HS-5 (cell line): Measurements from ENCODE around the gene ZNF326.
"Not testable (repeated sequence)": the region's sequence is repeated elsewhere in the genome, so short reads cannot be mapped to it uniquely, and the experiment has no call there.

Experiments
- DNase-seq: peaks from one replicate; pipeline ENCODE4 v3.0.0-alpha.2; 2012; ENCODE audit warnings: low read depth

The ZNF326 gene

GRCh38 chr1:89996450-89997110 lies 1.7 kb downstream of the ZNF326 start:
- no peak for DNase-seq

- DNase-seq: not testable (repeated sequence)
Measured at GRCh38 chr1:89997152-89997551, 2.2 kb downstream of the ZNF326 start.

- no peak for DNase-seq
Measured at GRCh38 chr1:89998306-89998705, 3.4 kb downstream of the ZNF326 start.

GRCh38 chr1:89999208-89999607 lies 4.3 kb downstream of the ZNF326 start:
- no peak for DNase-seq

GRCh38 chr1:89999628-90000027 lies 4.7 kb downstream of the ZNF326 start:
- no peak for DNase-seq

GRCh38 chr1:90000934-90001676 lies 6.2 kb downstream of the ZNF326 start:
- DNase-seq: no peak

GRCh38 chr1:90007979-90008404 lies 13.1 kb downstream of the ZNF326 start:
- DNase-seq: no peak

- no peak for DNase-seq
Measured at GRCh38 chr1:90012300-90012699, 17.4 kb downstream of the ZNF326 start.

- DNase-seq: no peak
Measured at GRCh38 chr1:90023691-90024090, 28.8 kb downstream of the ZNF326 start.

GRCh38 chr1:90027281-90027680 lies 32.4 kb downstream of the ZNF326 start:
- no peak for DNase-seq

- DNase-seq: no peak
Measured at GRCh38 chr1:90039652-90040051, 44.7 kb downstream of the ZNF326 start.

GRCh38 chr1:90043586-90043985 lies 48.7 kb downstream of the ZNF326 start:
- DNase-seq: no peak

GRCh38 chr1:90044346-90044745 lies 49.4 kb downstream of the ZNF326 start:
- DNase-seq: no peak

- peak; percentile 9 for DNase-seq
Measured at GRCh38 chr1:90045853-90046563, 51.1 kb downstream of the ZNF326 start.

GRCh38 chr1:90046635-90047034 lies 51.7 kb downstream of the ZNF326 start:
- no peak for DNase-seq

GRCh38 chr1:90048043-90048442 lies 53.1 kb downstream of the ZNF326 start:
- DNase-seq: no peak

- DNase-seq: not testable (repeated sequence)
Measured at GRCh38 chr1:90062700-90063643, 68.1 kb downstream of the ZNF326 start.

- DNase-seq: not testable (repeated sequence)
Measured at GRCh38 chr1:90064109-90064508, 69.2 kb downstream of the ZNF326 start.

GRCh38 chr1:90067194-90067931 lies 72.5 kb downstream of the ZNF326 start:
- no peak for DNase-seq

- no peak for DNase-seq
Measured at GRCh38 chr1:90068611-90069280, 73.8 kb downstream of the ZNF326 start.

- DNase-seq: no peak
Measured at GRCh38 chr1:90074137-90074536, 79.2 kb downstream of the ZNF326 start.
